Measurements from ENCODE around the gene CDCA3. TPM values are rescaled to one million over a fixed set of nuclear protein-coding genes. Genes with fewer than 3 reads are reported as not detected.
A peak's percentile ranks its signal among the peaks of the same experiment; 100 is the strongest.

CDCA3 gene
- total RNA-seq, 2 experiments from 2014 or later, result 74.6 to 83.8 TPM

DNA sequence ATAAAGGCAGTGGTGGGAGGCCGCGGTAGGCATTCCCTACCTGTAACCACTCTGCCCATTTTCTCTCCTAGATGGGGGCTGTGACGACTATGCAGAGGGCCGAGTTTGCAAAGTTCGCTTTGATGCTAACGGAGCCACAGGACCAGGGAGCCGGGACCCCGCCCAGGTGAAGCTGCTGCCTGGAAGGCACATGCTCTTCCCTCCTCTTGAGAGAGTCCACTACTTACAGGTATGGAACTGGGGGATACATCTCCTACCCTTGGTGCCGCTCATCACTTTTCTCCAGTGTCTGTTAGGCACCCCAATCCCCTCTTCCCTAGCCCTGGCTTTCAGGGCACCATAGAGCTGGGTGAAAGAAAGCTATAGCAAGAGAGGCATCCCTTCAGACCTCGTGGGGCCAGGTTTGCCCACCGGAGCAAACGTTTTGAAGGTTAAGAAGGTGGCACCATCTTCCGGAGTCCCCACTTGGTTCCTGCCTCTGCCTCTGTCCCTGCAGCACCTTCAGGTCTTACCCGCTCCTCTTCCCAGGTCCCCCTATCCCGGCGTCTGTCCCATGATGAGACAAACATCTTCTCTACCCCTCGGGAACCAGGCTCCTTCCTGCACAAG, 24.9 kb downstream of the CDCA3 start:
- H3K4me3 Mint-ChIP-seq, result no peak overlapping the region

GRCh38 chr12:6825398-6826124, 25.5 kb downstream of the CDCA3 start:
- ATAC-seq (peak; percentile 70), DNase-seq (peak; percentile 89)
- H3K4me1 Mint-ChIP-seq (ENCODE audit: low read depth), result peaks cover 30% of the 10 kb centered on the region
- ChIA-PET POLR2A (interaction anchor here (0.6 to 3.1 kb wide), 8 partner anchors 33 to 136 kb away, joined by 3 to 9 read pairs (median 3); partner anchors contain the start of genes COPS7A, MLF2, TPI1 and ZNF384), CTCF (interaction anchor here (0.6 to 17.9 kb wide), 45 partner anchors 9 to 230 kb away, joined by 3 to 341 read pairs (median 4); partner anchors contain the start of genes CD4, CDCA3, COPS7A and GNB3)
- no peak overlapping the region for H3K27ac Mint-ChIP-seq
- peak; percentile 93 for TF ChIP-seq CTCF (IDR thresholded peaks at IDR 0.05)
- H3K4me3 Mint-ChIP-seq, result no peak overlapping the region
- peaks cover 70% of the 10 kb centered on the region for H3K27me3 Mint-ChIP-seq
- intact Hi-C loops (cut with micrococcal nuclease), result loop anchor here (5.0 kb wide), 2 partner anchors 43 to 73 kb away; partner anchors contain the start of gene MLF2
- no peaks in the 10 kb centered on the region for H3K9me3 Mint-ChIP-seq
- no peaks in the 10 kb centered on the region for H3K36me3 Mint-ChIP-seq (ENCODE audit: low read depth)

More for the DNA sequence above, 24.9 kb downstream of the CDCA3 start:
- no peak for TF ChIP-seq CTCF (IDR thresholded peaks at IDR 0.05)
- Mint-ChIP-seq H3K27me3 (peaks cover 69% of the 10 kb centered on the region), H3K36me3 (ENCODE audit: low read depth) (no peaks in the 10 kb centered on the region), H3K4me1 (ENCODE audit: low read depth) (peaks cover 25% of the 10 kb centered on the region), H3K27ac (no peak overlapping the region), H3K9me3 (no peaks in the 10 kb centered on the region)
- intact Hi-C loops (cut with micrococcal nuclease), result loop anchor here (5.0 kb wide), 2 partner anchors 44 to 74 kb away; partner anchors contain the start of gene MLF2
- ATAC-seq (no peak), DNase-seq (no peak)
- CTCF ChIA-PET, result interaction anchor here (0.8 to 17.9 kb wide), 24 partner anchors 8 to 231 kb away, joined by 3 to 341 read pairs (median 5); partner anchors contain the start of genes LAG3, MLF2, PTMS and TPI1
- POLR2A ChIA-PET, result interaction anchor here (0.6 to 1.3 kb wide), 3 partner anchors 34 to 96 kb away, joined by 3 to 4 read pairs (median 3); partner anchors contain the start of gene TPI1

- Mint-ChIP-seq H3K36me3 (ENCODE audit: low read depth) (no peaks in the 10 kb centered on the region), H3K4me3 (no peak overlapping the region), H3K9me3 (no peaks in the 10 kb centered on the region), H3K27me3 (peaks cover 66% of the 10 kb centered on the region), H3K4me1 (ENCODE audit: low read depth) (peaks cover 30% of the 10 kb centered on the region), H3K27ac (no peak overlapping the region)
- DNase-seq (no peak), ATAC-seq (no peak)
- intact Hi-C loops (cut with micrococcal nuclease), result loop anchor here (5.0 kb wide), 2 partner anchors 43 to 73 kb away; partner anchors contain the start of gene MLF2
- TF ChIP-seq CTCF (IDR thresholded peaks at IDR 0.05), result no peak
- ChIA-PET POLR2A (interaction anchor here (0.7 to 3.1 kb wide), 6 partner anchors 71 to 135 kb away, joined by 3 to 9 read pairs (median 3); partner anchors contain the start of genes COPS7A, MLF2 and ZNF384), CTCF (interaction anchor here (0.6 to 17.9 kb wide), 32 partner anchors 8 to 230 kb away, joined by 3 to 341 read pairs (median 4); partner anchors contain the start of genes CD4, CDCA3, COPS7A and GNB3)
These were observed 26.1 kb downstream of the CDCA3 start for GRCh38 chr12:6824901-6825381.

- DNase-seq, result no peak
- Mint-ChIP-seq H3K9me3 (no peaks in the 10 kb centered on the region), H3K36me3 (ENCODE audit: low read depth) (no peaks in the 10 kb centered on the region), H3K4me3 (no peak overlapping the region), H3K4me1 (ENCODE audit: low read depth) (peaks cover 26% of the 10 kb centered on the region), H3K27me3 (peaks cover 61% of the 10 kb centered on the region), H3K27ac (no peak overlapping the region)
- no peak for TF ChIP-seq CTCF (IDR thresholded peaks at IDR 0.05)
- ATAC-seq, result no peak
- ChIA-PET POLR2A (interaction anchor here (0.7 to 3.1 kb wide), 4 partner anchors 71 to 79 kb away, joined by 3 to 9 read pairs (median 4); partner anchors contain the start of gene MLF2), CTCF (interaction anchor here (1.0 to 17.9 kb wide), 25 partner anchors 10 to 229 kb away, joined by 3 to 341 read pairs (median 4); partner anchors contain the start of genes CD4, COPS7A, MLF2 and PTMS)
- intact Hi-C loops (cut with micrococcal nuclease), result no loop called here
These were observed 26.9 kb downstream of the CDCA3 start for GRCh38 chr12:6824085-6824775.

Measured in activated CD8-positive, alpha-beta T cell treated with anti-CD3 and anti-CD28 coated beads for 36 hours (primary cell).